GM12892 (cell line): Measurements from ENCODE around the gene CCDC116.
"Not testable (repeated sequence)": the region's sequence is repeated elsewhere in the genome, so short reads cannot be mapped to it uniquely, and the experiment has no call there.

ENCODE experiments used
- DNase-seq: peaks from one replicate; pipeline ENCODE4 v3.0.0; 2011; ENCODE audit not compliant: insufficient read length
- FAIRE-seq: peaks from 2 replicates; lab custom pipeline; 2011; peaks lifted over from hg19 to GRCh38; lab: Jason Lieb, UNC
- POLR2A ChIP-seq: IDR thresholded peaks from 2 replicates; pipeline ENCODE4 v1.6.1; 2011; ENCODE audit warnings: low read depth, low read length, control low read depth
- POLR2AphosphoS5 ChIP-seq: IDR thresholded peaks from 2 replicates; pipeline ENCODE4 v1.6.1; 2011; ENCODE audit warnings: low read depth, low read length, control low read depth
- TAF1 ChIP-seq: IDR thresholded peaks from 2 replicates; pipeline ENCODE4 v1.6.1; 2011; ENCODE audit warnings: low read depth, mild to moderate bottlenecking, control low read depth, low read length, borderline replicate concordance

Gene CCDC116

GRCh38 chr22:21666786-21667185 lies 34.2 kb downstream of the CCDC116 start:
- no peak for DNase-seq
- no peak for FAIRE-seq
- TF ChIP-seq TAF1, result no peak
- TF ChIP-seq POLR2A, result no peak
- no peak for TF ChIP-seq POLR2AphosphoS5

GRCh38 chr22:21669026-21669425 lies 36.5 kb downstream of the CCDC116 start:
- DNase-seq (no peak), FAIRE-seq (no peak)
- no peak for TF ChIP-seq POLR2AphosphoS5
- TF ChIP-seq TAF1, result no peak
- TF ChIP-seq POLR2A, result no peak

DNA sequence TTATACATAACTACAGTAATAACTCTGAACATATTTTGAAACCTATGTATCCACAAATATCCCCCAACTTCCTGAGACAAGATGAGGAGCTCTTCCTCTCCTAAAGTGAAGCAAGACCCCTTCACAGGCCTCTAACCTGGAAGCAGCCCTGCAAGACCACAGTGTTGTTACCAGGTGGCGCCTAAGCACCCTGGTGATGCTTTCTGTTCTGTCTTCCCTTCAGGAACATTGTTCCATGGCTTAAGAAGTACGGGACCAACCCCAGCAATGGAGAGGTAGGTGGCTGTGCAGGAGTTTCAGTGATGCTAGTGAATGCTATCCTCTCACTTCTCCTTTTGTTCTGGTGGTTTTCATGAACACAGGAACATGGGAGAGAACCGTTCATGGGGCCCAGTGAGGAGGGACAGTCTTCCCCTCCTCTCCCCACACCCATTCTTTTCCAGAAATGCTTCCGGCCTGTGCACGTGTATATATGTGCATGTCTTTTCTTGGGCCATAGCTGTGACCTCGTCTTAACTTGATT lies 39.6 kb downstream of the CCDC116 start:
- no peak for FAIRE-seq
- DNase-seq, result no peak
- no peak for TF ChIP-seq POLR2A
- TF ChIP-seq TAF1, result no peak
- no peak for TF ChIP-seq POLR2AphosphoS5

DNA sequence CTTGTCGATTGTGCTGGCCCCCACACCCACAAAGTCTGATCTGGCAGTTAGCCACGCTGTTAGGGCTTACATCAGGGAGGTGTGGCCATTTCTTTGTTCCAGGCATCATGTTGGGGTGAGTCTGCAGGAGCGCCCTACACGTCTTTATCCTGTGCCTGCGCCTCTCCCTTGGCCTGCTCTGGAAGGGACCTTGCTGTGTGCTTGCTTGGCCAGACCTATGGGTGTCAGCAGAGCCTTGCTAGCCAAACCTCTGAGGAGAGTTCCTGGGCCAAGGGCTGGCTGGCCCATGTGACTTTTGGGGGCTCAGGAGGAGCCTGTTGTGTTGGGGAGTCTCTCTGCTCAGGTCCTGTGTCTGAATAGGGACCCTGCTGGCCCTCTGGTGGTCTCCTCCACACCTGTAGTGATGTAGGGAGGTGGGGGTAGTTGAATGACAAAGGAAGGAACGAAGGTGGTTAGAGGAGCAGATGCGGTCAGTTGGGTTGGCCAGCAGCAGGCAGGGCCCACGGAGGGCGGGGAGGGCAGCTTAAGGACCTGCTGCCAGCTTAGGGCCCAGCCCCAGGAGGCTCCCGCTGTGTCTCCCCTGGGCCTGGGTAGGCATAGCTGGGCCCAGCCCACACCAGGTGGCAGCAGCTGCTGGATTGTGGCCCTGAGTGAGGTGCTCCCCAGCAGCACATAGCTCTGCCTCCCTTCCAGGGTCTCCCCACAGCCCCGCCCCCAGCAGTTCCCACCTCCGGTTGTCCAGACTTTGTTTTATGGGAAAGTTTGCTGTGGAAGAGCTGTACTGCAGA lies 41.2 kb downstream of the CCDC116 start:
- DNase-seq (no peak), FAIRE-seq (no peak)
- TF ChIP-seq TAF1 (no peak), POLR2AphosphoS5 (no peak), POLR2A (no peak)

DNA sequence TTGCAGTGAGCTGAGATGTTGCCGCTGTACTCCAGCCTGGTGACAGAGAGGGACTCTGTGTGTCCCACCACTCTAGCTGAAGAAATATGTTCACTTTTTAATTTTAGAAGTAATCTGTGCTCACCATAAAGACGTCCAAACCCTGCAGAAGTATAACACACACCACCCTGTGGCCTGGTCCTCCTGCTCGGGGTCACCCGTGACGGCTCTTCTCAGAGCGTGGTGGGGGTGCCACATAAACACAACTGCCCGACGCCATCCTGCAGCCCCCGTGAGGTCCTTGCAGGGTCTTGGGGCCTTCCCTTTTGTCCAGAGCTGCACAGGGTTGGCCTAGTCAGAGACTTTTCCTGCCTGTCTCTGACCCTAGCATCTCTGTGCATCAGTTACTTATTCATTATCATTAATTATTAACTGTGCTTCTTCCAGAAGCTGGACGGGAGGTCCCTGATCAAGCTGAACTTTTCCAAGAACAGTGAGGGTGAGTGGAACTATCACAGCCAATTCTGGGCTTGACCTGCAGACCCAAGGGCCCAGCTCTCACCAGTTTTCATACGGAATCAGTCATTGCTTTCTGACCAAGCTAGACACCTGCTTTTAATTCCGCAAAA lies 42.2 kb downstream of the CCDC116 start:
- no peak for DNase-seq
- TF ChIP-seq TAF1 (no peak), POLR2A (no peak), POLR2AphosphoS5 (no peak)
- FAIRE-seq, result no peak

- no peak for FAIRE-seq
- TF ChIP-seq POLR2A (no peak), POLR2AphosphoS5 (no peak), TAF1 (no peak)
- no peak for DNase-seq
Observed at GRCh38 chr22:21677606-21678443, 45.3 kb downstream of the CCDC116 start.

GRCh38 chr22:21678842-21679241 lies 46.3 kb downstream of the CCDC116 start:
- FAIRE-seq, DNase-seq: not testable (repeated sequence)

DNA sequence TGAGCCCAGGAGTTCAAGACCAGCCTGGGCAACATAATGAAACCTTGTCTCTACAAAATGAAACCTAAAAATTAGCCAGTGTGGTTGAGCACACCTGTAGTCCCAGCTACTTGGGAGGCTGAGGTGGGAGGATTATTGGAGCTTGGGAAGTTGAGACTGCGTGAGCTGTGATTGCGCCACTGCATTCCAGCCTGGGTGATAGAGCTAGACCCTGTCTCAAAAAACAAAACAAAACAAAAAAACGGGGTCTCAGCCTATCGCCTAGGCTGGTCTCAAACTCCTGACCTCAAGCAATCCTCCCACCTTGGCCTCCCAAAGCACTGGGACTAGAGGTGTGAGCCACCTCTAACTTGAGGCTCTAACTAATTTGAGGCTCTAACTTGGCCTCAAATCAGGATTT lies 46.8 kb downstream of the CCDC116 start:
- DNase-seq, result no peak
- TF ChIP-seq POLR2AphosphoS5, result no peak
- no peak for TF ChIP-seq POLR2A
- TF ChIP-seq TAF1, result no peak
- FAIRE-seq, result no peak

DNA sequence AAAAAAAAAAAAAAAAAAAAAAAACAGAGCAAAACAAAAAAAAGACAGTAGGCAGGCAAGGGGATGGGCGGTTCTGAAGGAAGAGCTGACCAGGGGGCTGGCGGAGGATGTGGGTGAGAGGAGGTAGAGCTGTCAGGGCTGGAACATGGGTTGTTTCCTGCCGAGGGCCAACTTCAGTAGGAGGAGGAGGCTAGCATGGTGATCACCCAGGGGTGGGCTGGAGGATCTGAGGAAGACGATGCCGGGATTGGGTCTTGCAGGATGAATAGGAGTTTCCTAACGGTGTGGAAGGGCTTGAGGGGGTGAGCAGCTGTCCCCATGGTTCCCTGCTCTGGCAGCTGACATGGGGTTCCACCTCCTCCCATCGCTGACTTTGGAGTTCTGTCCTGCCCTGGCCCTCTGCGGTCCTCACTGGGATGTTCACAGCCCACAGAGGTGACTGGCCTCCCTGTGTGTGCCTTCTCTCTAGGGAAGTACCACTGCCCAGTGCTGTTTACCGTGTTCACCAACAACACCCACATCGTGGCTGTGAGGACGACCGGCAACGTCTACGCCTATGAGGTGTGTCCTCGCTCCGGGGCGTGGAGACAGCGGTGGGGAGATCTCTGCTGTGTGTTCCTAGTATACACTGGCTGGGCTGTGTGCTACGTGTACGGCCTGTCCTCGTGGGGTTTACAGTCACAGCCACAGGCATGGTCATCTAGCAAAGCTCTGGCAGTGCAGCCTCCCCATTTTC lies 48.4 kb downstream of the CCDC116 start:
- DNase-seq, result no peak
- TF ChIP-seq POLR2AphosphoS5, result no peak
- FAIRE-seq, result no peak

- no peak for FAIRE-seq
- DNase-seq, result no peak
- TF ChIP-seq TAF1 (no peak), POLR2AphosphoS5 (no peak), POLR2A (no peak)
Observed at GRCh38 chr22:21681566-21682370, 49.2 kb downstream of the CCDC116 start.
